GM19455 (cell line): ENCODE measurements around the gene ZNF737.
"Not testable (repeated sequence)": the region's sequence is repeated elsewhere in the genome, so short reads cannot be mapped to it uniquely, and the experiment has no call there.

Source experiments
- ATAC-seq: cut with Tn5 transposase; IDR thresholded peaks from one replicate; pipeline ENCODE4 v1.9.1; 2021; ENCODE audit not compliant: unreplicated experiment

The ZNF737 gene

GRCh38 chr19:20565321-20566018 is at the start of gene ZNF737:
Gene ZNF737, minus strand, starts transcription at chr19:20565781. Its CDS starts 141 bp downstream, at chr19:20565640.
- ATAC-seq: peak; percentile 87

GRCh38 chr19:20614971-20615370 is 49.4 kb upstream of the ZNF737 start:
- not testable (repeated sequence) for ATAC-seq

GRCh38 chr19:20612711-20613316 is 47.2 kb upstream of the ZNF737 start:
- ATAC-seq: no peak

GRCh38 chr19:20611866-20612265 is 46.3 kb upstream of the ZNF737 start:
- ATAC-seq: no peak

- ATAC-seq: no peak
Measured at GRCh38 chr19:20607943-20608342, 42.4 kb upstream of the ZNF737 start.

GRCh38 chr19:20558571-20558970 is 7.0 kb downstream of the ZNF737 start:
- no peak for ATAC-seq

DNA sequence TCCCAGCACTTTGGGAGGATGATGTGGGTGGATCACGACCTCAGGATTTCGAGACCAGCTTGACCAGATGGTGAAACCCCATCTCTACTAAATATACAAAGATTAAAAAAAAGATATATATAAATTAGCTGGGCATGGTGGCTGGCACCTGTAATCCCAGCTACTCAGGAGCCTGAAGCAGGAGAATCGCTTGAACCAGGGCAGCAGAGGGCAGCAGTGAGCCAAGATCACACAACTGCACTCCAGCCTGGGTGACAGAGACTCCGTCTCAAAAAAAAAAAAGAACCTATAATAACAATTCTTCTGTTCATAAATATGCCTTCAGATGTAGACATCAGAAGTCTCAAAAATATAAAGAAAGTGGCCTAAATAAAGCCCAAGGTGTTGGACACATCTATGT is 7.6 kb downstream of the ZNF737 start:
- ATAC-seq: no peak

DNA sequence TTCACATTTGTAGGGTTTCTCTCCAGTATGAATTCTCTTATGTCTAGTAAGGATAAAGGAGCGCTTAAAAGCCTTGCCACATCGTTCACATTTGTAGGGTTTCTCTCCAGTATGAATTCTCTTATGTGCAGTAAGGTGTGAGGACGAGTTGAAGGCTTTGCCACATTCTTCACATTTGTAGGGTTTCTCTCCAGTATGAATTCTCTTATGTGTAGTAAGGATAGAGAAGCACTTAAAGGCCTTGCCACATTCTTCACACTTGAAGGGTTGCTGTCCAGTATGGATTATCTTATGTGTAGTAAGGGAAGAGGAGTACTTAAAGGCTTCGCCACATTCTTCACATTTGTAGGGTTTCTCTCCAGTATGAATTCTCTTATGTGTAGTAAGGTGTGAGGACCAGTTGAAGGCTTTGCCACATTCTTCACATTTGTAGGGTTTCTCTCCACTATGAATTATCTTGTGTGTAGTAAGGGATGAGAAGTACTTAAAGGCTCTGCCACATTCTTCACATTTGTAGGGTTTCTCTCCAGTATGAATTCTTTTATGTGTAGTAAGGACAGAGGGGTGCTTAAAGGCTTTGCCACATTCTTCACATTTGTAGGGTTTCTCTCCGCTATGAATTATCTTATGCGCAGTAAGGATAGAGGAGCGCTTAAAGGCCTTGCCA is 20.8 kb downstream of the ZNF737 start:
- not testable (repeated sequence) for ATAC-seq

GRCh38 chr19:20530303-20530702 is 35.3 kb downstream of the ZNF737 start:
- ATAC-seq: not testable (repeated sequence)

DNA sequence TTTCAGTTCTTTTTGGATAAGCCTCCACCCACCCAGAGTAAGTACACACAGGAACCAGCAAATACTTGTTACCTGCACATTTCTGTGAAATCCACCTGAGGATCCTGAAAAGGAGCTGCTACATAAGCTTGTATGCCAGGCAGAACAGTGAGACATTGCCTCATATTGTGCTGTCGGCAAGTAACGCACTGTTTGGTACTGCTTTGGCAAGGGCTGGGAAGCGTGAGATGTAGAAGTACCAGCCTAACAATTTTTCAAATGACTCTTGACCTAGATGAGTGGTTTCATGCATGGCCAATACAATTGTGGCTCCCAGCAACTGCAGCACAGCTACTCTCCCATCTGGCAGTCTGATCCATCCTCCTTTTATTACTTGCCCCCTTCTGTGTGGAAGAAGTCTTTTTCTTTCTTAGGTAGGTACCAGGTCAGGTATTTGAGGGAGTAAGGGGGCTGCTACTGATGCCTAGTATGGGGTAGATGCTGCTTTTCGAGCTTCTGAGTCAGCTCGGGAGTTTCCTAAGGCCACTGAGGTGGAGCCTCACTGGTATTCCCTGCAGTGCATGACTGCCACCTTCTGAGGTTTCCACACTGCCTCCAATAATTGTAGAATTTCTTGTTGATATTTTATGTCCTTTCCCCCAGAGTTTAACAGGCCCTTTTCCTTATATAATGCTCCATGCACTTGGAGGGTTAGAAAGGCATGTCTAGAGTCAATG is 52.2 kb downstream of the ZNF737 start:
- no peak for ATAC-seq

DNA sequence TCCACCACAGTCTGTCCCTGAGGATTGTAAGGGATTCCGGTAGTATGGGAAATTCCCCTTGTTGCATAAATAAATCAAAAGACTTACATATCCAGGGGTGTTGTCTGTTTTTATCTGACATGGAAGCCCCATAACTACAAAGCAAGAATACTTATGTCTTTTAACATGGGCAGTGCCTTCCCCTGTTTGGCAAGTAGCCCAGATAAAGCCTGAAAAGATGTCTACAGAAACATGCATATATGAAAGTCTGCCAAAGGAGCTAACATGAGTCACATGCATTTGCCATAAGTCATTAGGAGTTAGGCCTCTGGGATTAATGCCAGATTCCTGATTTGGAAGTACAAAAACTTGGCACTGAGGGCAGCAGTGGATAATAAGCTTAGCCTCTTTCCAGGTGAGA is 62.1 kb downstream of the ZNF737 start:
- ATAC-seq: no peak
